Thoracic aorta (tissue), 2 donors: ENCODE results near the gene TAS2R38. TPM values are rescaled to one million over a fixed set of nuclear protein-coding genes. Genes with fewer than 3 reads are reported as not detected.
A peak's percentile ranks its signal among the peaks of the same experiment; 100 is the strongest.

Source experiments
- ATAC-seq: fragments of 150-250 bp; one replicate; pipeline ENCODE4 v1.8.0; 2017; ENCODE audit warnings: low read depth; ENCODE audit not compliant: insufficient number of reproducible peaks, low FRiP score
- DNase-seq: peaks from one replicate; pipeline ENCODE4 v3.0.0-alpha.2; 2020; ENCODE audit warnings: low spot score
- H3K27ac ChIP-seq, 2 donors: fragments of 200-600 bp; sonication (generic); 1 replicate in 1 of 2; 2 replicates in 1 of 2; pipeline ENCODE4 v1.5.1; 2016; ENCODE audit warnings: mild to moderate bottlenecking in 2 of 2, moderate library complexity in 2 of 2
- H3K27me3 ChIP-seq: fragments of 200-600 bp; sonication (generic); replicated peaks from 2 replicates; pipeline ENCODE4 v1.6.0; 2016; ENCODE audit warnings: mild to moderate bottlenecking; ENCODE audit not compliant: insufficient read depth
- H3K36me3 ChIP-seq: fragments of 200-600 bp; sonication (generic); one replicate; pipeline ENCODE4 v1.5.1; 2016
- H3K4me1 ChIP-seq, 2 donors: fragments of 200-600 bp; sonication (generic); 1 replicate in 1 of 2; 2 replicates in 1 of 2; pipeline versions ENCODE4 v1.5.1 to v1.6.0; 2016; ENCODE audit warnings: low read depth in 2 of 2, mild to moderate bottlenecking in 1 of 2; ENCODE audit not compliant: control insufficient read depth in 1 of 2
- H3K4me3 ChIP-seq: fragments of 200-600 bp; sonication (generic); 2 replicates; pipeline ENCODE4 v1.5.1; 2016; ENCODE audit warnings: mild to moderate bottlenecking
- H3K9me3 ChIP-seq: fragments of 200-600 bp; sonication (generic); 2 replicates; pipeline ENCODE4 v1.5.1; 2016
- total RNA-seq, 2 donors: library from RNA; depleted of rRNA; stranded (reverse); fragments of >200 nt; gene quantifications; one replicate each; pipeline versions ENCODE4 v1.1.0 to v1.2.3, GENCODE V29; 2016
- TF ChIP-seq, protein P1 (sequence below): fragments of 200-600 bp; sonication (generic); IDR thresholded peaks from one replicate; pipeline ENCODE4 v1.5.1; 2019; ENCODE audit warnings: antibody characterized with exemption

The TAS2R38 gene
- total RNA-seq, 2 donors from 2014 or later: not detected

DNA sequence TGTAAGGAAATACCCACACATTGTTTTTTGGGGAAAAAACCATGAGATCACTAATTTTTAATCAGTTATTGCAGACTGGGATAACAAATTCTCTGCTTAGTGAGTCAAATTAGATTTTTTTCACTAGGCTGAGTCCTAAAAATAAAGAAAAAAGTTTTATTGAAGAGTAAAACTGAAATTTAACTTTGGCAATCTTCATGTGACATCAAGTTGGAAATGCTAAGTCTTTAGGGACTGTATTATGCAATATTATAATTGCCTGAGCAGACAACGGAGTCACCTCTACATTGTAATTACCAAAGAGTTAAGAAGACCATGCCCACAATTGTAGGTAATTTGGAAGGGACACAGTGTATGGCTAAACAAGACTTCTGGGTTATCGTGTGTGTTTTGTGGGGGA lies 24.6 kb downstream of the TAS2R38 start:
- no peak overlapping the region for H3K4me3 ChIP-seq
- H3K4me1 ChIP-seq: no peaks in the 10 kb centered on the region
- TF ChIP-seq, protein P1, sequence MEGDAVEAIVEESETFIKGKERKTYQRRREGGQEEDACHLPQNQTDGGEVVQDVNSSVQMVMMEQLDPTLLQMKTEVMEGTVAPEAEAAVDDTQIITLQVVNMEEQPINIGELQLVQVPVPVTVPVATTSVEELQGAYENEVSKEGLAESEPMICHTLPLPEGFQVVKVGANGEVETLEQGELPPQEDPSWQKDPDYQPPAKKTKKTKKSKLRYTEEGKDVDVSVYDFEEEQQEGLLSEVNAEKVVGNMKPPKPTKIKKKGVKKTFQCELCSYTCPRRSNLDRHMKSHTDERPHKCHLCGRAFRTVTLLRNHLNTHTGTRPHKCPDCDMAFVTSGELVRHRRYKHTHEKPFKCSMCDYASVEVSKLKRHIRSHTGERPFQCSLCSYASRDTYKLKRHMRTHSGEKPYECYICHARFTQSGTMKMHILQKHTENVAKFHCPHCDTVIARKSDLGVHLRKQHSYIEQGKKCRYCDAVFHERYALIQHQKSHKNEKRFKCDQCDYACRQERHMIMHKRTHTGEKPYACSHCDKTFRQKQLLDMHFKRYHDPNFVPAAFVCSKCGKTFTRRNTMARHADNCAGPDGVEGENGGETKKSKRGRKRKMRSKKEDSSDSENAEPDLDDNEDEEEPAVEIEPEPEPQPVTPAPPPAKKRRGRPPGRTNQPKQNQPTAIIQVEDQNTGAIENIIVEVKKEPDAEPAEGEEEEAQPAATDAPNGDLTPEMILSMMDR: no peak
- no peaks in the 10 kb centered on the region for H3K27me3 ChIP-seq
- H3K9me3 ChIP-seq: no peaks in the 10 kb centered on the region
- H3K36me3 ChIP-seq: no peaks in the 10 kb centered on the region
- no peak for ATAC-seq
- DNase-seq: no peak
- no peak overlapping the region for H3K27ac ChIP-seq

GRCh38 chr7:141946796-141947195 lies 26.8 kb downstream of the TAS2R38 start, which contains the start of gene CLEC5A:
Gene CLEC5A (minus strand): TSS chr7:141946974. CDS start chr7:141946292, 682 bp downstream.
- H3K27ac ChIP-seq: no peak within 1 kb of the TSS
- no peaks in the 10 kb centered on the region for H3K27me3 ChIP-seq
- H3K9me3 ChIP-seq: peaks cover 3% of the 10 kb centered on the region
- H3K4me3 ChIP-seq: peak within 1 kb of the TSS; percentile 29
- TF ChIP-seq, protein P1: no peak
- ATAC-seq: no peak
- H3K4me1 ChIP-seq: no peaks in the 10 kb centered on the region
- no peaks in the 10 kb centered on the region for H3K36me3 ChIP-seq
- no peak for DNase-seq

GRCh38 chr7:141945356-141945755 lies 28.2 kb downstream of the TAS2R38 start:
- Histone ChIP-seq H3K4me3 (no peak overlapping the region), H3K27me3 (no peaks in the 10 kb centered on the region), H3K27ac (no peak overlapping the region), H3K4me1 (no peaks in the 10 kb centered on the region), H3K9me3 (peaks cover 10% of the 10 kb centered on the region), H3K36me3 (no peaks in the 10 kb centered on the region)
- DNase-seq: no peak
- no peak for ATAC-seq
- TF ChIP-seq, protein P1: no peak

- H3K9me3 ChIP-seq: peaks cover 10% of the 10 kb centered on the region
- H3K4me1 ChIP-seq: no peaks in the 10 kb centered on the region
- no peaks in the 10 kb centered on the region for H3K27me3 ChIP-seq
- no peak overlapping the region for H3K4me3 ChIP-seq
- H3K27ac ChIP-seq: no peak overlapping the region
- H3K36me3 ChIP-seq: no peaks in the 10 kb centered on the region
- ATAC-seq (no peak), DNase-seq (no peak)
- TF ChIP-seq, protein P1: no peak
Measured at GRCh38 chr7:141944811-141945210, 28.8 kb downstream of the TAS2R38 start.

- TF ChIP-seq, protein P1: no peak
- Histone ChIP-seq H3K4me1 (no peaks in the 10 kb centered on the region), H3K27ac (no peak overlapping the region), H3K4me3 (no peak overlapping the region), H3K36me3 (no peaks in the 10 kb centered on the region), H3K27me3 (no peaks in the 10 kb centered on the region), H3K9me3 (peaks cover 10% of the 10 kb centered on the region)
- no peak for DNase-seq
- no peak for ATAC-seq
Measured at GRCh38 chr7:141943846-141944245, 29.7 kb downstream of the TAS2R38 start.
